B cell (primary cell): ENCODE measurements around the gene IL1RAPL1. TPM values are rescaled to one million over a fixed set of nuclear protein-coding genes. Genes with fewer than 3 reads are reported as not detected.

Experiments
- ATAC-seq: fragments of 200-7000 bp; cut with Tn5 transposase; one replicate; pipeline ENCODE4 v1.10.0; 2021; ENCODE audit warnings: low read depth, mild to moderate bottlenecking, moderate number of reproducible peaks, moderate library complexity
- CTCF ChIA-PET: fragments of 350-600 bp; sonication (Branson Sonifier 250); formaldehyde crosslinking; loops from one replicate; lab custom pipeline; 2021; ENCODE audit warnings: antibody characterized with exemption, inconsistent platforms; lab: Charles Lee
- POLR2A ChIA-PET: fragments of 350-600 bp; sonication (Branson Sonifier 250); formaldehyde crosslinking; loops from one replicate; lab custom pipeline; 2021; ENCODE audit warnings: antibody characterized with exemption; lab: Charles Lee
- DNase-seq: peaks from one replicate; pipeline ENCODE4 v3.0.0; 2013
- H2AFZ ChIP-seq: 2 replicates; pipeline ENCODE4 v1.6.1; 2012; ENCODE audit warnings: mild to moderate bottlenecking, low read depth, low read length; ENCODE audit not compliant: insufficient read depth, poor library complexity, severe bottlenecking
- H3K27ac ChIP-seq, 2 donors: 1 replicate in 1 of 2; 2 replicates in 1 of 2; pipeline ENCODE4 v1.5.1; 2012 to 2013; ENCODE audit warnings: low read length in 2 of 2, mild to moderate bottlenecking in 2 of 2, moderate library complexity in 1 of 2
- H3K27me3 ChIP-seq, 4 experiments: fragments of 200-600 bp in 1 of 4; sonication (generic) in 1 of 4; replicated peaks in 1 of 4; 1 replicate in 2 of 4; 2 replicates in 2 of 4; pipeline versions ENCODE4 v1.6.1 to v1.7.0; 2013 to 2016; ENCODE audit warnings: low read length in 3 of 4, mild to moderate bottlenecking in 2 of 4, mixed read lengths in 1 of 4, moderate library complexity in 1 of 4; ENCODE audit not compliant: insufficient read depth in 4 of 4, control insufficient read depth in 3 of 4; ENCODE audit errors: control extremely low read depth in 1 of 4
- H3K36me3 ChIP-seq, 2 experiments: replicated peaks in 1 of 2; 1 replicate in 1 of 2; 2 replicates in 1 of 2; pipeline versions ENCODE4 v1.6.1 to v1.7.1; 2013; ENCODE audit warnings: low read length in 1 of 2; ENCODE audit not compliant: insufficient read depth in 2 of 2, control insufficient read depth in 1 of 2; ENCODE audit errors: control extremely low read depth in 1 of 2, extremely low read depth in 1 of 2
- H3K4me1 ChIP-seq, 2 donors: fragments of 200-600 bp in 1 of 2; sonication (generic) in 1 of 2; 1 replicate in 1 of 2; 2 replicates in 1 of 2; pipeline versions ENCODE4 v1.5.1 to v1.6.1; 2013 to 2017; ENCODE audit warnings: low read length in 2 of 2; ENCODE audit not compliant: control insufficient read depth in 2 of 2, insufficient read depth in 2 of 2
- H3K4me2 ChIP-seq: replicated peaks from 2 replicates; pipeline ENCODE3; 2012; ENCODE audit warnings: mild to moderate bottlenecking, low read depth, low read length; ENCODE audit not compliant: poor library complexity, severe bottlenecking
- H3K4me3 ChIP-seq, 5 experiments: fragments of 200-600 bp in 1 of 5; sonication (generic) in 1 of 5; 1 replicate in 3 of 5; 2 replicates in 2 of 5; pipeline versions ENCODE4 v1.5.1 to v1.7.0; 2011 to 2016; ENCODE audit warnings: low read length in 4 of 5, mild to moderate bottlenecking in 4 of 5, low read depth in 2 of 5, control low read depth in 1 of 5, moderate library complexity in 1 of 5; ENCODE audit not compliant: insufficient read depth in 1 of 5; ENCODE audit errors: control extremely low read depth in 1 of 5, extremely low read depth in 1 of 5
- H3K79me2 ChIP-seq: fragments of 200-600 bp; sonication (generic); one replicate; pipeline ENCODE4 v1.6.0; 2016; ENCODE audit warnings: low read length; ENCODE audit not compliant: control insufficient read depth, insufficient read depth
- H3K9ac ChIP-seq: fragments of 200-600 bp; sonication (generic); 2 replicates; pipeline ENCODE4 v1.6.1; 2017; ENCODE audit warnings: mild to moderate bottlenecking, low read length, moderate library complexity
- H3K9me3 ChIP-seq, 3 donors: one replicate each; pipeline versions ENCODE4 v1.6.1 to v1.7.1; 2013; ENCODE audit warnings: low read length in 2 of 3; ENCODE audit not compliant: control insufficient read depth in 2 of 3, insufficient read depth in 1 of 3; ENCODE audit errors: control extremely low read depth in 1 of 3
- H4K20me1 ChIP-seq: 2 replicates; pipeline ENCODE4 v1.6.0; 2012; ENCODE audit warnings: mild to moderate bottlenecking, low read length; ENCODE audit not compliant: insufficient read depth, control insufficient read depth, poor library complexity, severe bottlenecking
- H3K27ac Mint-ChIP-seq: one replicate; pipeline ENCODE4 v1.8.0; 2021; ENCODE audit warnings: mixed read lengths
- H3K27me3 Mint-ChIP-seq: one replicate; pipeline ENCODE4 v1.8.0; 2021; ENCODE audit warnings: mixed read lengths
- H3K4me1 Mint-ChIP-seq: one replicate; pipeline ENCODE4 v1.8.0; 2021; ENCODE audit warnings: mixed read lengths
- H3K4me3 Mint-ChIP-seq: one replicate; pipeline ENCODE4 v1.8.0; 2021; ENCODE audit warnings: mixed read lengths
- H3K9me3 Mint-ChIP-seq: one replicate; pipeline ENCODE4 v1.8.0; 2022; ENCODE audit warnings: mixed read lengths; ENCODE audit not compliant: insufficient read depth
- EZH2 ChIP-seq: IDR thresholded peaks from 2 replicates; pipeline ENCODE4 v1.6.1; 2012; ENCODE audit warnings: borderline replicate concordance, low read depth, mild to moderate bottlenecking, moderate library complexity, low read length; ENCODE audit not compliant: insufficient read depth, poor library complexity, severe bottlenecking
- WGBS: methylation state at CpG from one replicate; pipeline ENCODE4 v1.1.5; 2013; ENCODE audit warnings: missing lambda C conversion rate; ENCODE audit not compliant: insufficient coverage; 5-methylcytosine and 5-hydroxymethylcytosine counted together
- intact Hi-C: fragments of 100-400 bp; cut with micrococcal nuclease; formaldehyde crosslinking; loops from one replicate; pipeline ENCODE4 v1.10.0; 2022
- polyA plus RNA-seq: library from polyadenylated mRNA; depleted of rRNA; stranded (reverse); fragments of >200 nt; gene quantifications from 2 replicates; pipeline ENCODE4 v1.2.3, GENCODE V29; 2012
- total RNA-seq, 2 donors: library from RNA; stranded (reverse); fragments of 120-200 nt in 1 of 2; gene quantifications; 1 replicate in 1 of 2; 2 replicates in 1 of 2; pipeline versions ENCODE4 v1.2.3 to v1.2.4, GENCODE V29; 2013 to 2022
- TF ChIP-seq, protein P1 (sequence below): fragments of 200-600 bp; IDR thresholded peaks from one replicate; pipeline ENCODE4 v1.8.0; 2022; ENCODE audit warnings: antibody characterized with exemption, mild to moderate bottlenecking

Gene IL1RAPL1
- total and polyA plus RNA-seq, 2 donors (not counting 1 experiment from before 2014, with no cell fraction given), result not detected

DNA sequence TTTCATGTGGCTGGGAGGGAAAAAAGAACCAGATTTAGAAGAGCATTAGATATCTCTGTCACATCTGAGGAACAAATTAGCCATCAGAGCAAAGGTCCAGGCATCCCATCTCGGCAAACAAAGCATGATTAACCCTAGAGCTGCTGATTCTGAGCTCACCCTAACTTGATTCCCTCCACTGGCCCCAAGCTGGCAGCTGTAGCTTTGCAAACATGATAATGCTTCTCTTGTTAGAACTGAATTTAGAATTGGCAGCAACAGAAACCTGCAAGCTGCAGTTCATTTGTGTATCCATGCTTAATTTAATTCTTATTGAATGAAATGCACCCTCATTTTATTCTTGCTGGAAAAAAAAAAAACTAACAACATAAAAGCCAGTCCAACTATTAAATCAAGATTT lies 289.2 kb downstream of the IL1RAPL1 start:
- Histone ChIP-seq H3K4me2 (no peak overlapping the region), H2AFZ (no peak overlapping the region), H3K27me3 (no peaks in the 10 kb centered on the region), H3K79me2 (no peaks in the 10 kb centered on the region), H3K27ac (no peak overlapping the region), H4K20me1 (no peaks in the 10 kb centered on the region), H3K9ac (no peak overlapping the region), H3K4me1 (no peaks in the 10 kb centered on the region), H3K36me3 (no peaks in the 10 kb centered on the region), H3K9me3 (no peaks in the 10 kb centered on the region), H3K4me3 (no peak overlapping the region)
- Mint-ChIP-seq H3K4me1 (no peaks in the 10 kb centered on the region), H3K9me3 (no peaks in the 10 kb centered on the region), H3K27me3 (no peaks in the 10 kb centered on the region), H3K4me3 (no peak overlapping the region), H3K27ac (no peak overlapping the region)
- ATAC-seq (no peak), DNase-seq (no peak)
- ChIA-PET POLR2A (no interaction called here), CTCF (no interaction called here)
- WGBS, result no CpG with 5 or more reads among the region's 1 CpG
- no peak for TF ChIP-seq EZH2
- TF ChIP-seq, protein P1, sequence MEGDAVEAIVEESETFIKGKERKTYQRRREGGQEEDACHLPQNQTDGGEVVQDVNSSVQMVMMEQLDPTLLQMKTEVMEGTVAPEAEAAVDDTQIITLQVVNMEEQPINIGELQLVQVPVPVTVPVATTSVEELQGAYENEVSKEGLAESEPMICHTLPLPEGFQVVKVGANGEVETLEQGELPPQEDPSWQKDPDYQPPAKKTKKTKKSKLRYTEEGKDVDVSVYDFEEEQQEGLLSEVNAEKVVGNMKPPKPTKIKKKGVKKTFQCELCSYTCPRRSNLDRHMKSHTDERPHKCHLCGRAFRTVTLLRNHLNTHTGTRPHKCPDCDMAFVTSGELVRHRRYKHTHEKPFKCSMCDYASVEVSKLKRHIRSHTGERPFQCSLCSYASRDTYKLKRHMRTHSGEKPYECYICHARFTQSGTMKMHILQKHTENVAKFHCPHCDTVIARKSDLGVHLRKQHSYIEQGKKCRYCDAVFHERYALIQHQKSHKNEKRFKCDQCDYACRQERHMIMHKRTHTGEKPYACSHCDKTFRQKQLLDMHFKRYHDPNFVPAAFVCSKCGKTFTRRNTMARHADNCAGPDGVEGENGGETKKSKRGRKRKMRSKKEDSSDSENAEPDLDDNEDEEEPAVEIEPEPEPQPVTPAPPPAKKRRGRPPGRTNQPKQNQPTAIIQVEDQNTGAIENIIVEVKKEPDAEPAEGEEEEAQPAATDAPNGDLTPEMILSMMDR, result no peak
- intact Hi-C loops, result no loop called here

DNA sequence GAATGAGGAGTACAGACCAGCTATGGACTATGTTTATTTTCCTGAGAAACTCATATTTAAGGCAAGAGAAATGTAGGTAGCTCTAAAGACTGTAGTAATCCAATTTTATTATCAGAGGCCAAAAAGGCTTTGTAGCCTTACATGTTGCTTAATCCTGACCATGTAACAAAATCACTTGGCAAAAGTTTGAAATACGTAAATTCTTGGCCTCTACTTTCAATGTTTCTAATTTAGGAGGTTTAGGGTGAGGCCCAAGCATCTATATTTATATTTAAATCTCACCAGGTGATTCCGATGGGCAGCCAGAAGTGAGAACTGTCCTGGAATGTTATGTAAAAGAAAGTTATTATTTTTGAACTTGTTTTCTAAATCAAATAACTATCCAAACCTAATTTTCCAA lies 289.7 kb downstream of the IL1RAPL1 start:
- POLR2A ChIA-PET, result no interaction called here
- no peak for DNase-seq
- ATAC-seq, result no peak

More for the DNA sequence above, 289.7 kb downstream of the IL1RAPL1 start:
- H2AFZ ChIP-seq, result no peak overlapping the region
- Mint-ChIP-seq H3K9me3 (no peaks in the 10 kb centered on the region), H3K27me3 (no peaks in the 10 kb centered on the region), H3K27ac (no peak overlapping the region), H3K4me3 (no peak overlapping the region), H3K4me1 (no peaks in the 10 kb centered on the region)
- H3K4me2 ChIP-seq, result no peak overlapping the region
- H3K79me2 ChIP-seq, result no peaks in the 10 kb centered on the region
- H3K4me3 ChIP-seq, result no peak overlapping the region
- no peaks in the 10 kb centered on the region for H3K36me3 ChIP-seq
- CTCF ChIA-PET, result no interaction called here
- no peak for TF ChIP-seq EZH2
- TF ChIP-seq, protein P1, result no peak
- no peaks in the 10 kb centered on the region for H3K4me1 ChIP-seq
- no peaks in the 10 kb centered on the region for H3K27me3 ChIP-seq
- intact Hi-C loops, result no loop called here
- H3K9ac ChIP-seq, result no peak overlapping the region
- H4K20me1 ChIP-seq, result no peaks in the 10 kb centered on the region
- H3K9me3 ChIP-seq, result no peaks in the 10 kb centered on the region
- H3K27ac ChIP-seq, result no peak overlapping the region
- no CpG with 5 or more reads among the region's 2 CpGs for WGBS
